ENCODE results near the gene ZNFX1. TPM values are rescaled to one million over a fixed set of nuclear protein-coding genes. Genes with fewer than 3 reads are reported as not detected.

The ZNFX1 gene
- total RNA-seq, 2 donors from 2014 or later, result 28.5 to 29.8 TPM

- DNase-seq (no peak), ATAC-seq (no peak)
- intact Hi-C loops (cut with DNase I, micrococcal nuclease), result no loop called here
Observed at GRCh38 chr20:49282584-49283171, 4.8 kb upstream of the ZNFX1 start.

- no peak for ATAC-seq
- DNase-seq, result no peak
- intact Hi-C loops (cut with DNase I, micrococcal nuclease), result no loop called here
Observed at GRCh38 chr20:49281913-49282467, 4.1 kb upstream of the ZNFX1 start.

DNA sequence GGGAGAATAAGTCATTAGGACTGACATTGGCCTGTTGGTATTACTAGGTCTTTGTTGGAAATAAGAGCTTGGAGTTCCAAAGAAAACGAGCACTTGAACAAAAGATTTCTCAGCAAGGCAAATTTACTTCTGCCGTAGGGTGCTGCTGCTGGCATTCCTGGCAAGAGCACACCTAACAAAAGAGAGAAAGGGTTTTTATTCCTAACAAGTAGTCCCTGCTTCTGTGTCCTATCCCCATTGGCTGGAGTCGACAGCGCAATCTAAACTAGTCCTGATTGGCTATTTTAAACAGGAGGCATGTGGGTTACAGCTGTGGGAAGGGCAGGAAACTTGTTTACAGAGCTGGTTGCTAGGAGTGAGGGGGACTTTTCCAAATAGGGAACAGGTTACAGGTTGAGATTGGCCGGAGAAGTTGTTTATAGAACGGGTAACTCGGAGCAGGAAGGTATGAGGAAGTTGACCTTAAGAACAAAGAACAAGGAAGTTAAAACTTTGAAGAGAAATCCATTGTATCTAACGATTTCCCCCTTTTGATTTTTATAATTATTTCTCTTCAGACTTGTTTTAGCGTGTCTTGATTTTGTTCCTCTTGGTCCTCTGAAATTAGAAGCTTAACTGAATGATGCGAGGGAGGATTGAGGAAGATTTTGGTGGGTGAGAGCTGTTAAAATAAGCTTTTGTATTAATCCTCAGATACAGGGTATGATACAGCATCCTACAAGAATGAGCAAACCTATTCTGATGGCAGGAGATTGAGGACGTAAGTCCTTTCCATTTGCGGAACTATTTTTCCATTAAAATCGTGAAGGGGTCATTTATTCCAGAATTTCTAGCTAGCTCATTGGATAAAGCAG lies 3.4 kb upstream of the ZNFX1 start:
- DNase-seq (no peak), ATAC-seq (no peak)
- intact Hi-C loops (cut with DNase I, micrococcal nuclease), result no loop called here

GRCh38 chr20:49280463-49281058 lies 2.7 kb upstream of the ZNFX1 start:
- no peak for DNase-seq
- intact Hi-C loops (cut with DNase I, micrococcal nuclease), result no loop called here
- no peak for ATAC-seq

DNA sequence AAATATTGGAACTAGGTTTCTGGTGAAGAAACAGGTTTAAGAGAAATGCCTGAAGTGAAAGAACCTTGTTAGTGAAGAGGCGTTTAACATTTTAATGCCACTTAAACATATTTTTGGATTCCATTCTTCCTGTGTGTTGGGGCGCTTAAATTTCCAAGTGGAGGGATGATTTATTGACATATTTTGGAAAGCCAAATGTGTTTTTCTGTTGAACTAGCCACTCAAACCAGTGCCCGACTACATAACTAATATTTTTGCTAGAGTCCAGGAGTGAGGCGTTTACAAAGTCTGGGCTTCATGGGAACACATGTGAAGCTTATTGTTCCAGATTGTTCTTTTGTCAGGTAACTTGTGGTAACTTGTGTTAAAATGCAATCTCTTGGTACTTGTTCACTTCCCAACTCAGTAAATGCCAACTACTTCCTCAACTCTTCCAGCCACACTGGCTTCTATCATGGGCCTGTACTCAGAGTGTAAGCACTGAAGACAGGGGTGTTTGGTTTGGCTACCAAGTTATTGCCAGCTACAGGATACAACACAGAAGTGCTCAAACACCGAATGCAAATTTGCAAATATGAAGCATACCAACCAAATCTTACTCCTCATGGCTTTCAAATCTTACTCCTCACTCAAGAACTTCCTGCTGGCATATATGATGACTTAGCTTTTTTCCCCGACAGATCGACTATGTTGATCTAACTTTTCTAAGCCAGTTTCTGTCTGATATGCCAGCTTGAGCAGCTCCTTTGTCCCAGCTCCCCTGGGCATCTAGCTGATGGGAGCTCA lies 2.0 kb upstream of the ZNFX1 start:
- intact Hi-C loops (cut with DNase I, micrococcal nuclease), result no loop called here
- ATAC-seq (no peak), DNase-seq (no peak)

DNA sequence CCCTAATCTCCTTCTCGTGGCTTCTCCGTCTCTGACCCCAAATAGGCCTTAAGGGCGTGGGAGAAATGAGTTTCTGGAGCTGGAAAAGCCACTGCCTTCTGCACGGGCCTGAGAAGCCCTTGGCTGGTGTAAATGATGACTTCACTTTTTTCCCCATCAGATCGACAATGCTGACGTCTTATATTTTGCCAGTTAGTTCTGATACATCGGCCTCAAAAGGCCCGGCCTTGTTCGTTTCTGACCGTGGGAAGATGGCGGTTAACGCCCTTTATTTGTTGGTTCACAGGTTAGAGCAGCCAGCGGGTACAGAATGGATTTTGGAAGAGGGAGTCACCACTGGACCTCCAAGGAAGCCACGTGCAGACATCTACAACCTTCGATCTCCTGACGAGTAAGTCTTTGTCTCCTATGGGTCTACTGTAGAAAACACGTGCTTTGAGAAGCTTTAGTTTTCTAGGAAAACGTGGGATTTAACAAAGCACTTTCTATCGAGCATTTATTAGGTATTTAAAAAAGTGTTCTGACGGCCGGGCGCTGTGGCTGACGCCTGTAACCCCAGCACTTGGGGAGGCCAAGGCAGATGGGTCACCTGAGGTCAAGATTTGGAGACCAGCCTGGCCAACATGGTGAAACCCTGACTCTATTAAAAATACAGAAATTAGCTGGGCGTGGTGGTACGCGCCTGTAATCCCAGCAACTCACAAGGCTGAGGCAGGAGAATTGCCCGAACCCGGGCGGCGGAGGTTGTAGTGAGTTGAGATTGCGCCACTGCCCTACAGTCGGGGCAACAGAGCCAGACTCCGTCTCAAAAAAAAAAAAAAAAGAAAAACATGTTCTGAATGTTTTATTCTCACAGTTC lies 1.2 kb upstream of the ZNFX1 start:
- DNase-seq (peak in 1 of 2 donors; percentile 37), ATAC-seq (peak; percentile 2)
- intact Hi-C loops (cut with DNase I, micrococcal nuclease), result no loop called here

DNA sequence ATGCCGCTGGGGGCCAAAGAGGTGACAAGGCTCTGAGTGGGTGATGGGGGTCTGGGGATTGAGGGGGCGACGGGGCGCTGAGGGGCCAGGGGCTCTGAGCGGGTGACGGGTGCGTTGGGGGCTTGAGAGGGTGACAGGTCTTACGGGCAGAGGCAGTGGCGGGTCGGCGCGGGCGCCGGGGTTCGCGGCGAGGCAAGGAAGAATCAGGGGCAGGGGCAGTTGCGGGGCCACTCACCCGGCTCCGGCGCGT lies 146 bp downstream of the ZNFX1 start:
- no peak for ATAC-seq
- DNase-seq, result no peak
- intact Hi-C loops (cut with DNase I, micrococcal nuclease), result no loop called here

DNA sequence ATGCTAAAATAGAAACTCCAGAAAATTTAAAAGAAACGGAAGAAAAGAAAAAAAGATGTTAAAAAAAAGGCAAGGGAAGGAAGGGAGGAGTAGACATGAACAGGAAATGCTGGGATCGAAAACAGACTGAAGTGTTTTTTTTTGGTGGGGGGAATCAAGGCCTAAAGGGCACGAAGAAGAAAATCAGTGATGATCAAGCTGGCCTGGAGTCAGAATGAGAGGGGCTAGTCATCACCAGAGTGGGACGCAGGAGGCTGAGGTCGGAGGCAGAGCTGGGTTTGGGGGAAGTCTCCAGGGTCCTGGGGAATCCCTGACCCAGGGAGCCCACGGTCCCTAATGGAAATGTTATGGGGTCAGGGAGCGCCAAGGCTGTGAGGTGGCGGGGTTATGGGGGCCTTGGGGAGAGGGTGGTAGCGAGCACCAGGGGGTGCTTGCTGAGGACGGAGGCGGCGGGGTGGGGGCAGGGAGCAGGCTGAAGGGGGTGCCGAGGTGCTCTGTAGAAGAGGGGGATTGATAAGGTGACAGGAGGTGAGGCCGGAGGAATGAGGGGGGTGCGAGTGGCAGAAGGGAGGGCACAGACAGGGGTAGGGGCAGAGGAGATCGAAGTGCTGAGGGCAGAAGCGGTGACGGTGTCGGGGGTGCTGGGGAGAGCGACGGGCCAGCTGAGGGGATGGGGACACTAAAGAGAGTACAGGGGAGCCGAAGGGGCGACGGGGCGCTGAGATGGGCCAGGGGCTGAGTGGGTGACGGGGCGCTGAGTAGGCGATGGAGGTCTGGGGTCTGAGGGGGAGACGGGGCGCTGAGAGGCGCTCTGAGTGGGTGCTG lies 684 bp downstream of the ZNFX1 start:
- intact Hi-C loops (cut with DNase I, micrococcal nuclease), result no loop called here
- DNase-seq (peak; percentile 58 to 63), ATAC-seq (peak; percentile 14)

GRCh38 chr20:49276161-49276960 lies 1.5 kb downstream of the ZNFX1 start:
- no peak for DNase-seq
- ATAC-seq, result no peak
- intact Hi-C loops (cut with DNase I, micrococcal nuclease), result no loop called here

- DNase-seq, result no peak
- intact Hi-C loops (cut with DNase I, micrococcal nuclease), result no loop called here
- no peak for ATAC-seq
Observed at GRCh38 chr20:49275636-49276035, 2.2 kb downstream of the ZNFX1 start.

DNA sequence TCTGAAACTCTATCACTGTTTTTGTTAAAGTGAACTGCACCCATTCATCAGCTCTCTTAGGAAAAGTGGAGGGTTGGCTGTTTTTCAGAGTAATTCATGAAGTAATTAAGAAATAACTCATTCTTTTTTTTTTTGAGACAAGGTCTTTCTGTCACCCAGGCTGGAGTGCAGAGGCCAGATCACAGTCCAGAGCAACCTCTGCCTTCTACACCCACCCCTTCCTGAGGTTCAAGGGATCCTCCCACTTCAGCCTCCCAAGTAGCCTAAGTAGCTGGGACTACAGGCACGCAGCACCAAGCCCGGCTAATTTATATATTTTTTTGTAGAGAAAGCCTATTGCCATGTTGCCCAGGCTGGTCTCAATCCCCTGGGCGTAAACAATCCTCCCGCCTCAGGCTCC lies 2.6 kb downstream of the ZNFX1 start:
- no peak for DNase-seq
- intact Hi-C loops (cut with DNase I, micrococcal nuclease), result no loop called here
- ATAC-seq, result no peak

- ATAC-seq, result no peak
- intact Hi-C loops (cut with DNase I, micrococcal nuclease), result no loop called here
- no peak for DNase-seq
Observed at GRCh38 chr20:49273696-49274277, 4.1 kb downstream of the ZNFX1 start.

DNA sequence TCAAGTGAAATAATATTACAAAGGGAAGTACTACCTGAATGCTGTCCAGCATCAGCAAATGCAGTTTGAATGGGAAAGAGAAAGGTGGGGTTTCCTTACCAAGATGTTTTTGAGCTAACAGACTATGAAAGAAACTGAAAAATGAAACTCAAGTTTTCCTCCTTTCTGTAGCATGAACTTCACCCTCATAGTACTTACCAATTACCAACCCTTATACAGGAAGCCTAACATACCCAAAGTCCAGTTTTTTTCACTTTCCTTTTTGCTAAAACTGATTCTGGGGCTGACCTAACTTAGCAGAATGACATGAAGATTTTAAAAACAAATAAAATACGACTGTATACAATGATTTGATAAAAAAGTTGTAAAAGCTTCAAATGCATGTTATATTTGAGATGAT lies 5.2 kb downstream of the ZNFX1 start:
- ATAC-seq (no peak), DNase-seq (no peak)

GRCh38 chr20:49270736-49271135 lies 7.1 kb downstream of the ZNFX1 start:
- intact Hi-C loops (cut with DNase I, micrococcal nuclease), result no loop called here
- DNase-seq (no peak), ATAC-seq (no peak)

More for the DNA sequence above, 5.2 kb downstream of the ZNFX1 start:
- intact Hi-C loops (cut with DNase I, micrococcal nuclease), result no loop called here

DNA sequence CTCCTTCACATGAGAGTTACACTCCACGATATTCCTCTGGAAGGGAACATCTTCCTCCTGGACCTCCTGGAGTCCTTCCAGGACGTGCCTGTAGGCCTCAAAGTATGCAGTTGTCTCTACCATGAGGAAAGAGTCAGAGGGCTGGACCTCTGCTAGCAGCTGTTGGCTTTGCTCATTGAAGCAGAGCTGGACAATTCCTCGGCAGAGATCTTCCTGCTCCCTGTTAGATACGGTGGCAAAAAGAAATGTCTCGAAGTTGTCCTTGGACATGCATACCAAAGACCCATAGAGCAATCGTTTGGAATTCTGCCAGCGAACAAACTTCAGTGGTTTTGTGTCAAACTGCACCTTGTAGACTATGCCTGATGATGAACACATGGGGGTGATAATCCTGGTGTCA lies 7.7 kb downstream of the ZNFX1 start:
- DNase-seq (no peak), ATAC-seq (no peak)
- intact Hi-C loops (cut with DNase I, micrococcal nuclease), result no loop called here

- ATAC-seq, result no peak
- no peak for DNase-seq
- intact Hi-C loops (cut with DNase I, micrococcal nuclease), result no loop called here
Observed at GRCh38 chr20:49268600-49269365, 9.1 kb downstream of the ZNFX1 start.

Data from left colon (tissue), 2 donors.